T-helper 17 cell (primary cell): Measurements from ENCODE around the gene DENND1A. TPM values are rescaled to one million over a fixed set of nuclear protein-coding genes. Genes with fewer than 3 reads are reported as not detected.
"Not testable (repeated sequence)": the region's sequence is repeated elsewhere in the genome, so short reads cannot be mapped to it uniquely, and the experiment has no call there.

ENCODE experiments used
- ATAC-seq: fragments of 150-1000 bp; cut with Tn5 transposase; 2 replicates; pipeline ENCODE4 v1.10.0; 2021; ENCODE audit warnings: mild to moderate bottlenecking, moderate library complexity
- DNase-seq, 3 donors: peaks; one replicate each; pipeline versions ENCODE4 v3.0.0 to v3.0.0-alpha.2; 2020 to 2021
- H3K9me3 ChIP-seq: one replicate; pipeline ENCODE4 v1.7.0; 2013; ENCODE audit warnings: low read length, mild to moderate bottlenecking; ENCODE audit not compliant: control insufficient read depth, poor library complexity, severe bottlenecking
- H3K27ac Mint-ChIP-seq: one replicate; pipeline ENCODE4 v1.8.0; 2022; ENCODE audit warnings: mild to moderate bottlenecking, moderate library complexity, mixed read lengths
- H3K27me3 Mint-ChIP-seq: one replicate; pipeline ENCODE4 v1.8.0; 2022; ENCODE audit warnings: mixed read lengths
- H3K36me3 Mint-ChIP-seq: one replicate; pipeline ENCODE4 v1.8.0; 2022; ENCODE audit warnings: low read depth, mixed read lengths
- H3K4me1 Mint-ChIP-seq: one replicate; pipeline ENCODE4 v1.8.0; 2022; ENCODE audit warnings: mild to moderate bottlenecking, mixed read lengths
- H3K4me3 Mint-ChIP-seq: one replicate; pipeline ENCODE4 v1.8.0; 2022; ENCODE audit warnings: mild to moderate bottlenecking, moderate library complexity, mixed read lengths
- total RNA-seq, 4 donors: library from RNA in 2 of 4; stranded (reverse) in 2 of 4; gene quantifications; one replicate each; pipeline ENCODE4 v1.2.3 and lab custom pipeline; 2022 to 2026

Gene DENND1A
- total RNA-seq, 2 donors from 2014 or later, result 19.9 to 21.1 TPM

- Mint-ChIP-seq H3K27me3 (no peaks in the 10 kb centered on the region), H3K36me3 (peaks cover 15% of the 10 kb centered on the region), H3K27ac (no peak overlapping the region), H3K4me1 (peaks cover 10% of the 10 kb centered on the region), H3K4me3 (no peak overlapping the region)
- no peak for DNase-seq
- ATAC-seq, result no peak
- no peaks in the 10 kb centered on the region for H3K9me3 ChIP-seq
These were observed 491.1 kb downstream of the DENND1A start for GRCh38 chr9:123438821-123439220.

- DNase-seq, result no peak
- no peak for ATAC-seq
- no peaks in the 10 kb centered on the region for H3K27me3 Mint-ChIP-seq
- H3K27ac Mint-ChIP-seq, result no peak overlapping the region
- H3K36me3 Mint-ChIP-seq, result peaks cover 18% of the 10 kb centered on the region
- H3K4me1 Mint-ChIP-seq, result peaks cover 10% of the 10 kb centered on the region
- no peak overlapping the region for H3K4me3 Mint-ChIP-seq
- no peaks in the 10 kb centered on the region for H3K9me3 ChIP-seq
These were observed 491.6 kb downstream of the DENND1A start for GRCh38 chr9:123438321-123438720.

GRCh38 chr9:123437201-123437600, 492.7 kb downstream of the DENND1A start:
- Mint-ChIP-seq H3K4me3 (no peak overlapping the region), H3K4me1 (peaks cover 9% of the 10 kb centered on the region), H3K27me3 (no peaks in the 10 kb centered on the region), H3K27ac (no peak overlapping the region), H3K36me3 (peaks cover 20% of the 10 kb centered on the region)
- DNase-seq (no peak), ATAC-seq (no peak)
- no peaks in the 10 kb centered on the region for H3K9me3 ChIP-seq

DNA sequence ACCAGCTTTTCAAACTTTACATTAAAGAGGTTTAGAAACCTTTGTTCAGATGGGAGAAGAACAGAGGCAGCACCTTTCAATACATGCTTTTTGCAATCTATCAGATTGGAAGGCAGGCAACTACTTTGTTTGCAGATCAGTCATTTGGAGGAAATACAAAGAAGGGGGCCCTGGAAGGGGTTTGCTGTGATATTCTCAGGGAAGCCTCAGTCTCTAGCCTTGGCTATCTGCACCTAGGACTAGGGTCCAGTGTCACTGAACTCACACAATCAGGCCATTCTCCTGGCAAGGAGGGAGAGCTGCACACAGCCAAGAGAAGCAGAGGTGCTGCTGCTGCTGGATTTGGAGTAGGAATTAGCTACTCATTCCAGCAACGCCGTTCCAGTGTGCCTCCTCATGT, 494.5 kb downstream of the DENND1A start:
- Mint-ChIP-seq H3K27me3 (no peaks in the 10 kb centered on the region), H3K4me1 (peaks cover 6% of the 10 kb centered on the region), H3K27ac (no peak overlapping the region), H3K36me3 (peaks cover 17% of the 10 kb centered on the region), H3K4me3 (no peak overlapping the region)
- no peak for DNase-seq
- H3K9me3 ChIP-seq, result no peaks in the 10 kb centered on the region
- ATAC-seq, result no peak

DNA sequence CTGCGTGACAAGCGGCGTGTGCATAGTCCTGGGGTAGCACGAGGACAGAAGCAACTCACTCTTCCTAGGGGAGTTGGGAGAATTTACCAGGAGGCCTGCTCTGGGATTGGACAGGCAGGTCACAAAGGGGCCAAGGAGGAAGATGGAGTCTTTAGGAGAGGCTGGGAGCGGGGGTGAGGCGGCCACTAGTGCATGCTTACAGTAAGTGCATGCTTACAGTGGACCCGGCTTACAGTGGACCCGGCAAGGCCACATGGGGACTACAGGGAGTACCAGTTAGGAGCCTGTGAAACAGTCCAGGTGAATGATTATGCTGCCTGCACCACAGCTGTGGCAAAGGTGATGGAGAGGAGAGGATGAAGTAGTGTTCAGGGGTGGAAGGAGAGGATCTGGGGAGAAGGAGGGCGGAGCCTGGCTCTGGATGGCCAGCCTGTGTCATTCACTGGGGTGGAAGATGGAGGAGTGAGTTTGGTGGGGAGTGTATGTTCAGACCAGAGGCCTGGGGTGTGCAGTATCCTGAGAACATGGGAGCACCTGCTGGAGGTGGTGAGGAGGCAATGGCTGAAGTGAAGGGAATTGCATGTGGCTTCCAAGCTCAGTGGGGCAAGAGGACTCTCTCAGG, 495.2 kb downstream of the DENND1A start:
- Mint-ChIP-seq H3K27me3 (no peaks in the 10 kb centered on the region), H3K4me3 (no peak overlapping the region), H3K27ac (peak overlapping the region; percentile 54), H3K36me3 (peaks cover 17% of the 10 kb centered on the region), H3K4me1 (peaks cover 6% of the 10 kb centered on the region)
- DNase-seq, result no peak
- no peak for ATAC-seq
- H3K9me3 ChIP-seq, result no peaks in the 10 kb centered on the region

DNA sequence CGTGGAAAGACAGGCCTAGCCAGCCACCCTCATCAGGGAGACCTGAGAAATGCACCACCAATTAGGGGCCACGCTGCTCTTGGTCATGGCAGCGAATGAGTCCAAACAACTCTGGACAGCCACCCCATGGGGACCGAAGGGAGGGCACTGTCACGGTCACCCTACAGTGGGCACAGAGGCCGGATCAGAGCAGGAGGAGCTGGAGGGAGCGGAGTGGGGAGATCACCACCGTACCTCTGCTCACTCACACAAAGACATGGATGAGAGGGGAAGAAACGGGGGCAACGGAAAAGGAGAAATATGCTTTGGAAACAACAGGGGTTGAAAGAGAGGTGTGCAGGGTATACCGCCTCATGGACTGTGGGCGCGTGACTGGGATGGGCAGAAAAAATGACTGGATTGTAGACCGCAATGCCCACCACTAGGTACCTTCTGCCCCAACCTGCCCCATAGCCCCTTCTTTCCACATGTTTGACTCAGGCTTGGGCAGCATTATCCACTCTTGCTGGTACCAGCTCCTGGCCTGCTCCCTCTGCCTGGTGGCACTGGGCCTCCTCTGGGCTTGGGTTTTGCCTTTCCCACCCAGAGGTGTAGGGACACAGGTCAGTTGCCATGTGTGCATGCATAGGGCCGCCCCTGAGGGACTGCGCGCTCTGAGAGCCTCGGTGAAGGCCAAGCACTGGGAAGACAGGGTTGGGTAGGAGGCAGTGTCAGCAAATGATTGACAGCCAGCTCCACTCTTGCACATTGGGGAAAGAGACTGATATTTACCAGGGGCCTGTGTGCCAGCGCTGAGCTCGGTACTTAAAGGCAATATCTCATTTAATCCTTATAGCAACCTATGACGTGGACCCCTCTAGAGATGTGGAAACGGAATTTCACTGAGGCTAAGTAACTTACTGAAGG, 497.3 kb downstream of the DENND1A start:
- H3K36me3 Mint-ChIP-seq, result peaks cover 18% of the 10 kb centered on the region
- no peak overlapping the region for H3K27ac Mint-ChIP-seq

DNA sequence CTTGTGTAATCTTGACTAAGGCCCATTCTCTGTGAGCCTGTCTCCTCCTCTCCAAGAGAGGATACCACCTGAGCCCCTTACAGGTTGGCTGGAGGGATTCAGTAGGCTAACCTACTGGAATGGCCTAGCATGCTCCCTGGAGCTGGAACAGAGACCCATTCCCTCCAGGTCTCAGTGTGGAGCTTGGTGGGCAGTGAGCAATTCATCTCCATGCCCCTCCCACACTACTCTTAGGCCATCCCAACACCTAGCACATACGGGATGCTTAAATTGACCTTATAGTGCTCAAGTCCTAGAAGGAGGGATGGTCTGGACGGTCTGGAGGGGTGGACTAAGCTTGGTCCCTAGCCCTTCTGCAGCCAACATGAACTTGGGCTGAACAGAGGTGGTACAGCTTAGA, 498.3 kb downstream of the DENND1A start:
- H3K27ac Mint-ChIP-seq, result no peak overlapping the region
- H3K4me3 Mint-ChIP-seq, result no peak overlapping the region
- peaks cover 20% of the 10 kb centered on the region for H3K36me3 Mint-ChIP-seq
- no peaks in the 10 kb centered on the region for H3K9me3 ChIP-seq
- H3K27me3 Mint-ChIP-seq, result no peaks in the 10 kb centered on the region
- H3K4me1 Mint-ChIP-seq, result peaks cover 9% of the 10 kb centered on the region
- DNase-seq, result no peak
- no peak for ATAC-seq

More for the DNA sequence above, 497.3 kb downstream of the DENND1A start:
- Mint-ChIP-seq H3K4me3 (no peak overlapping the region), H3K4me1 (peaks cover 6% of the 10 kb centered on the region), H3K27me3 (no peaks in the 10 kb centered on the region)
- no peaks in the 10 kb centered on the region for H3K9me3 ChIP-seq
- DNase-seq (no peak), ATAC-seq (no peak)

DNA sequence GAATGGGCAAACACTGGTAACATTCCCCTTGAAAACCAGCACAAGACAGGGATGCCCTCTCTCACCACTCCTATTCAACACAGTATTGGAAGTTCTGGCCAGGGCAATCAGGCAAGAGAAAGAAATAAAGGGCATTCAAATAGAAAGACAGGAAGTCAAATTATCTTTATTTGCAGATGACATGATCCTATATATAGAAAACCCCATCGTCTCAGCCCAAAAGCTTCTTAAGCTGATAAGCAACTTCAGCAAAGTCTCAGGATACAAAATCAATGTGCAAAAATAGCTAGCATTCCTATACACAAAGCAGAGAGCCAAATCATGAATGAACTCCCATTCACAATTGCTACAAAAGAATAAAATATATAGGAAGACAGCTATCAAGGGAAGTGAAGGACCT, 501.5 kb downstream of the DENND1A start:
- DNase-seq, H3K27me3 Mint-ChIP-seq, H3K27ac Mint-ChIP-seq, H3K9me3 ChIP-seq, H3K4me1 Mint-ChIP-seq, ATAC-seq, H3K4me3 Mint-ChIP-seq: not testable (repeated sequence)
- H3K36me3 Mint-ChIP-seq, result peaks cover 11% of the 10 kb centered on the region

DNA sequence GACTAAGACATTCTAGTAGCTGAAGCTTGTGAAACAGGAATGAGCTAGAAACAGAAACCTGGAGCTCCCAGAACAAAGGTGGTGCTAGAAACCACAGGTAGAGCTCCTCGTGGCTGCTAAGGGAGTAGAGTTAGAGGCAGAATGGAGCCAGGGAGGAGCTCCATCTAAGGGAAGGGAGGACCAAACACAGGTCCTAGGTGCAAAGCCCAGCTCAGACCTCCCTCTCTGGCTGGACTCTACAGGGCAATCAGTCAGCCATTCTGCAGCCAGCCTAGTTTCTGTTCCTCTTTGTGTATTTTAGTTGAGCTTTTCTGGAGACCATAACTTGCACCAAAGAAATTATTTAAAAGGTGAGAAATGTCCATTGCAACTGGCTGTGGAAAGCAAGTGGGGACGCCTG, 503.5 kb downstream of the DENND1A start:
- H3K4me3 Mint-ChIP-seq, result no peak overlapping the region
- peaks cover 2% of the 10 kb centered on the region for H3K4me1 Mint-ChIP-seq
- no peak for ATAC-seq
- DNase-seq, result no peak
- H3K27ac Mint-ChIP-seq, result no peak overlapping the region
- H3K27me3 Mint-ChIP-seq, result no peaks in the 10 kb centered on the region
- peaks cover 9% of the 10 kb centered on the region for H3K36me3 Mint-ChIP-seq
- H3K9me3 ChIP-seq, result no peaks in the 10 kb centered on the region

DNA sequence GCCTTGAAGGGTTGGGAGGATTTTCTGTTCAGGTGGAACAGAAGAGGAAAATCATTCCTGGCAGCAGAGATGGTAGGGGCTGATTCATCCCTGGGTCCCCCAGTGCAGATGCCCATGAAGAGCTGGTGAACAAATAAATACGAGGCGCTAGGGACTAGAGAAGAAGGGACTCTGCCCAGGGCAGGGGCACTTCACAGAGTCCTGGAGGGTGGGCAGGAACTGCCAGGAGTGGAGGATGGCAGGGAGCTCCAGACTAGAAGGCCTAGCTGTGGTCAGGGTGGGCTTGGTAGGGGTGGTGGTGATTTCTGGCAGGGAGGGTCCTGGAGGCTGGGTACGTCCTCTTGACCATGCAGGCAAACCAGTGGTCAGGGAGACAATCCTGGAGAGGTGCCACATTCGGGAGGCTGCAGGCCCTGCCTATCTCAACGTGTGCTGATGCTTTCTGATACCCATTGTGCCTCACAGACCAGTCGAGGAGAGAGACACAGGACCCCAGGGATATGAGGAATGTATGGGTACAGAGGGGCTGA, 504.0 kb downstream of the DENND1A start:
- Mint-ChIP-seq H3K36me3 (peaks cover 9% of the 10 kb centered on the region), H3K27ac (no peak overlapping the region), H3K4me1 (peaks cover 2% of the 10 kb centered on the region), H3K4me3 (no peak overlapping the region), H3K27me3 (no peaks in the 10 kb centered on the region)
- DNase-seq, result no peak
- no peaks in the 10 kb centered on the region for H3K9me3 ChIP-seq
- ATAC-seq, result no peak

DNA sequence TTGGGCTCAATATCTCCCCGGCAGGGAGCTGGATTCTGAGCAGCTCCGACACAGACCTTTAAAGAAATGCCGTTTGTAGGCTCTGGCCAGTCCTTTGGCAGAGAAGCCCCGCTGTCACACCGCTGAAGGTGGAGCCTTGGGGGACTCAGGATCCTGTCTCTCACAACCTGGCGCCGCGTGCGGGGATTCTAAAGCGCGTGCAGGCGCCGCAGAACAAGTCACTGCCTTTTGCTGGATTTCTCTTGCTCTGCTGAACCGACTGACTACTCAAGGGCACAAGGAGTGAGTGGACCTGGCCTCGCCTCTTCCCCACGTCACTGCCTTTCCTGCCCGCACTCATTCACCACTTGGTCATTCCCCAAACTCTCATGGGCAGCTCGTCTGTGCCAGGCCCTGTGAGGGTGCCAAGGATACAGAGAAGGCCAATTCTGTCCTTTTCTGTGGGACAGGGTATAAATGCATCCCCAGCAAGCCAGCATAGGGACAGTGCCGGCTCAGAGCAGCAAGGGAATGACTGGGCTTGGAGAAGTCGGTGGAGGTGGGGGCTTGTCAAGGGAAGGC, 504.6 kb downstream of the DENND1A start:
- Mint-ChIP-seq H3K4me1 (peaks cover 2% of the 10 kb centered on the region), H3K27me3 (no peaks in the 10 kb centered on the region), H3K4me3 (no peak overlapping the region), H3K27ac (no peak overlapping the region), H3K36me3 (peaks cover 9% of the 10 kb centered on the region)
- DNase-seq (no peak), ATAC-seq (no peak)
- no peaks in the 10 kb centered on the region for H3K9me3 ChIP-seq

DNA sequence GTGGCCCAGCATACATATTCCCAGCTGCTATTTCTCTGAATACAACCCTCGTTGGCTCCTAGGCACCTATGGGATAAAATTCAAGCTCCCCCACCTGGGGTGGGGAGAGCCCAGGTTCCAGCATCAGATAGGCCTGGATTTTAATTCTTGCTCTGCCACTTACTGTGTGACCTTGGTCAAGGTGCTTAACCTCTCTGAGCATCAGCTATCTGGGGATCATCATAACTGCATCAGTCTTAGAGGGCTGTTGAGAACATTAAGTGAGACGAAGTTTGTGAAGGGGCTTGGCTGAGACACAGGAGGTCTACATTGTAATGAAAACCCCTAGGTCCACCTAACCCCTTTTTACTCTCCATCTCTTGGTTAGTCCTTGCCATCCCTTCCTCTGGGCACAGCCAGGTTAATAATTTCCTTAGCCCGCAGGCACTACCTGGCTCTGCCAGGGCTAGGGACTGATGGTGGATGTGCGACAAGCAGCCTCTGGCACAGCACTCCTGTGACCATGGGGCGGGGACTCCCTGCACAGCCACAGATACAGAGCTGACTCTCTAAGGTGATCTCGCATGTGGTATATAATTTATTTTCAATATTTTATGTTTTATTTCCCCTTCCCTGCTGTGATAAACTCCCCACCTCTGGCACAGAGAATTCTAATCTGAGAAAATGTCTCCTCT, 505.2 kb downstream of the DENND1A start:
- ATAC-seq (no peak), DNase-seq (no peak)
- no peaks in the 10 kb centered on the region for H3K9me3 ChIP-seq
- no peak overlapping the region for H3K4me3 Mint-ChIP-seq
- no peaks in the 10 kb centered on the region for H3K27me3 Mint-ChIP-seq
- H3K27ac Mint-ChIP-seq, result no peak overlapping the region
- H3K36me3 Mint-ChIP-seq, result peaks cover 10% of the 10 kb centered on the region
- H3K4me1 Mint-ChIP-seq, result peaks cover 2% of the 10 kb centered on the region

DNA sequence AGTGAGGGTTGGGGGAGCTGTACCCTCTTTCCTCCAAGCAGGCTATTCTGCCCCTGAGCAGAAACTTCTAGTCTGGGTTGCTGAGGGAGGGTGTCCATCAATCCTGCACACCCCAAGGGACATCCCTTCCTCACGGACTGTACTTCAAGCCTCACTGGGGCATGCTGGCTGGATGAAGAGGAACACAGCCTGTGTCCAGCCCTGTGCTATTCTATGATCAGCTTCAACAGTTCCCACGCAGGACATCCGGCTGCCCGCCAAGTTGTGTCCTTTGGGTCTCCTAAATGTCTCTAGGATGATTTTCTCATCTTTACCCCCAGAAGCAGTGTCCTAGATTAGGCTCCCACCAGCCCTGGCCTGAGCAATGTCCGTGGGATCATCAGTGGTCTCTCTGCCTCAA, 505.8 kb downstream of the DENND1A start:
- no peak overlapping the region for H3K4me3 Mint-ChIP-seq
- H3K36me3 Mint-ChIP-seq, result peaks cover 10% of the 10 kb centered on the region
- H3K9me3 ChIP-seq, result no peaks in the 10 kb centered on the region
- H3K27ac Mint-ChIP-seq, result no peak overlapping the region
- H3K4me1 Mint-ChIP-seq, result peaks cover 2% of the 10 kb centered on the region
- ATAC-seq, result no peak
- no peak for DNase-seq
- H3K27me3 Mint-ChIP-seq, result no peaks in the 10 kb centered on the region
